GM19035 (cell line): Measurements from ENCODE around the gene ZNFX1.
"Not testable (repeated sequence)": the region's sequence is repeated elsewhere in the genome, so short reads cannot be mapped to it uniquely, and the experiment has no call there.

Experiments
- ATAC-seq: cut with Tn5 transposase; IDR thresholded peaks from one replicate; pipeline ENCODE4 v1.9.1; 2021; ENCODE audit not compliant: unreplicated experiment

Gene ZNFX1

DNA sequence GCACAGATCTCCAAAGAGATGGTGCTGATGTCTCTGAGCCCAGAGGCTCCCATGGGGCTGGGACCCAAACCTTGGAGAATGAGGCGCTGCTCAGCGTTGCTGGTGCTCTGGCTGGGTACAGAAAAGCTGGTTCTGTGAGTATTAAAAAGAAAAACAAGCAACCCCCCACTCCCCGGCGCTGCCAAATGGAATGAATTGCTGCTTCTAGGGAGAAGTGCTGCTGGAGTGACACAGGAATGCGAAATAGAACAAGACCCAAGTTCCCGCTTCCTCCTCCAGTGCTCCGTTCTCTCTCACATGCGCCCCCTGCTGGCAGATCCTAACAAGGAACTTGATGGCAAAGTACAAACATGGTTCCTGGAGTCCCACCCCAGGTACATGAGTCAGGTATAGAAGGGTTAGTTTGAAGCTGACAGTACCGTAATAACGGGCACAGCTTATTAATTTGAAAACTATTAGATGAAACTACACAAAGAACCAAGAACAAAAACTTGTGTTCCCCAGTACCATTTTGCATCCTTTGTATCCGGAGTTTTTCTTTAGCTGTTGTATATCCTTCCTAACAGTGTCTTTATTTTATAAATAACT lies 60.8 kb downstream of the ZNFX1 start:
- ATAC-seq, result no peak

DNA sequence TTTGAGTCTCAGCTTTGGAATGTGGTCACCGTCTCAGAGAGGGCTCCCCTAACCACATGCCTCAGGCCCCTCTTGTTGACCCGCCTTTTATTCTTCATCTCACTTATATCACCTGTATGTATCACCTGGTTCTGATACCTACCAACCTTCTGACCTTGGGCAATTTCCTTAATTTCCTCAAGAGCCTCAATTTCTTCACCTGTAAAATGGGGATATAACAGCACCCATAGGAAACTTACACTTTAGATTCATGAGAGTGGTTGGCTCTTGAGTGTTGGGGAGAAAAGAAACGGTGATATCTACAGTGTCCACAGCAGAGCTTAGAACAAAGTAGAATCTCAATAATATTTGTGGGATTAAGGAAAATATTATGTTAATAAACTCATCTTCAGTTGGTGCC lies 62.6 kb downstream of the ZNFX1 start:
- no peak for ATAC-seq

DNA sequence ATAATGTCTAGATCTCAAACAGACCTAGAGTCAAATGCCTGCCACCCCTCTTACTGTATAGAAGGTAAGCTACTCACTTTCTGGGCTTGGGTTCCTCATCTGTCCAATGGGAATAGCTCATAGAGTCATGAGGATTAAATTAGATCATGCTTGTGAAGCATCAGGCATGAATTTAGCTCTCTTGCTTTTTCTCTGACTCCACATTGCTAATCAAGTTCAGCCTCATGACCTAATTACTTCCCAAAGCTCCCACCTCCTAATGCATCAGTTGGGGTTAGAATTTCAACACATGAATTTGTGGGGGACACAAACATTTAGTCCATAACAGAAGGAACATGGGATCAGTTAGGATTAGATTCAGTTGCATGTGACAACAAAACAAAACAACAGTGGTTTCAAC lies 63.3 kb downstream of the ZNFX1 start:
- no peak for ATAC-seq

DNA sequence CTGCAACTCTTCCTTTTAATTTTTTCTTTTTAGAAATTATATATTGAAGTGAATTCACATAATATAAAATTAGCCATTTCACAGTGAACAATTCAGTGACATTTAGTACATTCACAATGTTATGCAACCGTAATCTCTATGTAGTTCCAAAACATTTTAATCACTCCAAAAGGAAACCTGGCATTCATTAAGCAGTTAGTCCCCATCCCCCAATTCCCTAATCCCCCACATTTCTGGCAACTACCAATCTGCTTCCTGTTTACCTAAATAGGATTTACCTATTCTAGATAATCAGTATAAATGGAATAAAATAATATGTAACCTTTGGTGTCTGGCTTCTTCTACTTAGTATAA lies 67.1 kb downstream of the ZNFX1 start:
- no peak for ATAC-seq

DNA sequence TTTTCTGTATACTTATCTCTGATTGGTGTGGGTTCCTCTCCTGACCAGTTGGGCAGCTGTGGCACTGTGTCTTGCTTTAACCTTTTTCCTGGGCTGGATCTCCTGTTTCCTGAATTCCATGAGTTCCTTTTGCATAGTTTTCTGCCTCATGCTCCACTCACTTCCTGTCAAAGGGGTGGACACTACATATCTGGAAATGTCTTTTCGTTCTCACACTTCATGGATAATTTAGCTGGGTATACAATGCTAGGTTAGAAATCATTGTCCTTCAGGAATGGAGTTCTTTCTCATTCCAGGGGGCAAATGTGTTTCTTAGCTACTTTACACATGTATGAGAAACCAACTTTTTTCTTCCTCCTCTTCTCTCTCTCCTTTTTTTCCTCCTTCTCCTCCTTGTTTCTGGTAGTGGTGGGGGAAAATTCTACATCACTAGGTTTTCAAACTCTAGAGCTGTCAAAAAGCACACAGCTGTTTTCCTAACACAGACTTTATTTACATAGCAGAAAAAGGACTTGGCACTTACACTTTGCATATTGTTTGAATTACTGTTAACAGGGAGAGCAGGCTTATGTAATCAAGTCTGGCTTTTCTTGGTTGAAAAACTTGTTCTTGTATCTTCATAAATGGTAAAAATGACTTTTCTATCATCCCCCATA lies 67.6 kb downstream of the ZNFX1 start:
- no peak for ATAC-seq

DNA sequence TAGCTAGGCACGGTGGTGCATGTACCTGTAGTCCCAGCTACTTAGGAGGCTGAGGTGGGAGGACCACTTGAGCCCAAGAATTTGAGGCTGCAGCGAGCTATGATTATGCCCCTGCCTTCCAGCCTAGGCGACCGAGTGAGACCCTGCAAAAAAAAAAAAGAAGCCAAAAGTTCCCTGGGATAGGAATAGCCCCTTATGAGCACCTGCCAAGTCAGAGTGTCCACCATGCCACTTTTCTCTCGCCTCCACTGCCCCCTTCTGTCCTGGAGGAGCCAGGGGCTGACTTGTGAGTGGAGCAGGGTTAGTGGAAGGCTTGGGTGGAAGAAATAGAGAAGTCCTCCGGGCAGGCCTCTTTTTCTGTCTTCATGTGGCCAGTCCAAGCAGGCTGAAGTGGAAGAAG lies 70.8 kb downstream of the ZNFX1 start:
- no peak for ATAC-seq

DNA sequence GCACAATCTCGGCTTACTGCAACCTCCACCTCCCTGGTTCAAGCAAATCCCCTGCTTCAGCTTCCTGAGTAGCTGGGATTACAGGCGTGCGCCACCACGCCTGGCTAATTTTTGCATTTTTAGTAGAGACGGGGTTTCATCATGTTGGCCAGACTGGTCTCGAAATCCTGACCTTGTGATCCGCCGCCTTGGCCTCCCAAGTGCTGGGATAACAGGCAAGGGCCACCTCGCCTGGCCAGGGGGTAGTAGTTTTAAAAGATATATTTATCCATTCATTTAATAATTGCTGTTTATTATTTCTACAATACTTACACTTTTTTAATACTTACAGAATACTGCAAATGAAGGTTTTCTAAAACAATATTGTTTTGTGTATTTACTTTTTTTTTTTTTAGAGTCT lies 74.1 kb downstream of the ZNFX1 start:
- ATAC-seq, result no peak

DNA sequence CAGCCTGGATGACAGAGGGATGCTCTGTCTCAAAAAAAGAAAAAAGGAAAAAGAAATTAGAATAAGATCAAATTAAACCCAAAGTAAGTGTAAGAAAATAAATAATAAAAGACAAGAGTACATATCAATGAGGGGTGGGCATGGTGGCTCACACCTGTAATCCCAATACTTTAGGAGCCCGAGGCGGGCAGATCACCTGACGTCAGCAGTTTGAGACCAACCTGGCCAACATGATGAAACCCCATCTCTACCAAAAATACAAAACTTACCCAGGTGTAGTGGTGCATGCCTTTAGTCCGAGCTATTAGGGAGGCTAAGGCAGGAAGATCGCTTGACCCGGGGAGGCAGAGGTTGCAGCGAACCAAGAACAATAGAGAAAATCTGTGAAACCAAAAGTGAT lies 74.8 kb downstream of the ZNFX1 start:
- ATAC-seq, result no peak

DNA sequence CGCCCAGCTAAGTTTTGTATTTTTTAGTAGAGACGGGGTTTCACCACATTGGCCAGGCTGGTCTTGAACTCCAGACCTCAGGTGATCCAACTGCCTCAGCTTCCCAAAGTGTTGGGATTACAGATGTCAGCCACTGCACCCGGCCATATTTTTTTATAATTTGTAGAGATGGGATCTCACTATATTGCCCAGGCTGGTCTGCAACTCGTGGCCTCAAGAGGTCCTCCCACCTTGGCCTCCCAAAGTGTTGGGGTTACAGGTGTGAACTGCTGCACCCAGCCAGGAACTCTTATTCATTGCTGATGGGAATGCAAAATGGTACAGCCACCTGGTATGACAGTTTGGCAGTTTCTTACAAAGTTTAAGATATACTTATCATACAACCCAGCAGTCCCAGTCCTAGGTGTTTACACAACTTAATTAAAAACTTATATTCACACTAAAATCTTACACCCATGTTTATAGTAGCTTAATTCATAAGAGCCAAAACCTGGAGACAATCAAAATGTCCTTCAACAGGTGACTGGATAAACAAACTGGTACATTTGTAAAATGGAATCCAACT lies 78.0 kb downstream of the ZNFX1 start:
- ATAC-seq, result no peak

DNA sequence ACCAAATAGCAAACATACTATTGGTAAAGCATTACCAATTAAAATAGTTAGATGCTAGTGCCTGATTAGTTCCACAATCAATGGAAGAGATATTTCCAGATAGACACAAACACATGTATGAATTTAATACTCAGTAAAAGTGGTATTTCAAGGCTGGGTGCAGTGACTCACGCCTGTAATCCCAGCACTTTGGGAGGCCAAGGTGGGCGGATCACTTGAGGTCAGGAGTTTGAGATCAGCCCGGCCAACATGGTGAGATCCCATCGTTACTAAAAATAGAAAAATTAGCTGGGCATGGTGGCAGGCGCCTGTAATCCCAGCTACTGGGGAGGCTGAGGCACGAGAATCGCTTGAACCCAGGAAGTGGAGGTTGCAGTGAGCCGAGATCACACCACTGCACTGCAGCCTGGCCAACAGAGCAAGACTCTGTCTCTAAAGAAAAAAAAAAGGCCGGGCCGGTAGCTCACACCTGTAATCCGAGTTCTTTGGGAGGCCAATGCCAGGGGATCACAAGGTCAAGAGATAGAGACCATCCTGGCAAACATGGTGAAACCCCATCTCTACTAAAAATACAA lies 84.8 kb downstream of the ZNFX1 start:
- not testable (repeated sequence) for ATAC-seq
